Activated CD4-positive, alpha-beta T cell treated with anti-CD3 and anti-CD28 coated beads, Interleukin-2, Interleukin-4, amounts not matched to agents 100 ng/mL and 50 ng/mL, durations not matched to agents 16 hours and 8 hours (primary cell): Measurements from ENCODE around the gene GRIA4.

Experiments
- DNase-seq: peaks from one replicate; pipeline ENCODE4 v3.0.0-alpha.2; 2020; ENCODE audit warnings: low spot score

GRIA4 gene

DNA sequence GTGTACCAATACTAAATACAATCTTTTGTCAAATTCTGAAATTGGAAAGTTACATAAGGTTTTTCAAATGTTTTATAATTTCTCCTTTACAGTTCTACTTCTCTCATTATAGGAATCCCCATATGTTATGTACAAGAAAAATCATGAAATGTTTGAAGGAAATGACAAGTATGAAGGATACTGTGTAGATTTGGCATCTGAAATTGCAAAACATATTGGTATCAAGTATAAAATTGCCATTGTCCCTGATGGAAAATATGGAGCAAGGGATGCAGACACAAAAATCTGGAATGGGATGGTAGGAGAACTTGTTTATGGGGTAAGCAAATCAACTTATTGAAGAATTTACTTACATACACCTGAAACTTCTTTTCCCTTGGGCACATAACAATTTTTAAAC is 308.7 kb downstream of the GRIA4 start:
- no peak for DNase-seq

DNA sequence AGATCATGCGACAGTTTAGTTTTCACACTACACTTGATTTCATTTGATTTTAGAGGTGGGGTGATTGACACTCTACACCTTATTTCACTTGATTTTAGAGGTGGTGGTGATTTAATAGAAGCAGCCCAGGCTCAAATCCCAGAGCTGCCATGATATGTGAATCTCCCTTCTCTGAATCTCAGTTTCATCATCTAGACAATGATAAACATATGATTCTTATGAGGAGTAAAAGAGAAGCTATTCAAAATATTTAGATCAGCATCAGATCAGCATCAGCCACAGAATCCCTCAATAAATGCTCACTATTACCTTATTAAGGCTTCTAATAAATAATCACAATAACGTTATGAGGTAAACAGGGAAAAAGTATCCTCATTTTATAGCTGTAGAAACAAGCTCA is 313.4 kb downstream of the GRIA4 start:
- no peak for DNase-seq

DNA sequence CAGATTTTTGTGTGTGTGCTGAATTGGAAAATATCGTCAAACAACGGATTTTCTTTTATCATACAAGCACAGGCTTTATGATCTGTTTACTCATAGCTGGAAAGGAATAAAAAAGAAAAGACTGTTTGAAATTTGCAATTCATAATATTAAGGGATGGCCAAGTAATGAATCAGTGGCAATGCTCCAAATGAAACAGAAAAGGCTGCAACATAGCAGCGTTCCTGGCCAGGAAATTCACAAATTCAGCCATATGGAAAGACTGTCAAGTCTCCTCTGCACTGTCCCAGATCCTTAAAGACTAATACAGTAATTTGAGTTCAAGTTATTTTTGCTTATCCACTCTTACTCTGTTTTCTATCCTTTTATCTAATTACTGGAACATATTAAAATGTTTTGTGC is 313.9 kb downstream of the GRIA4 start:
- DNase-seq, result no peak

DNA sequence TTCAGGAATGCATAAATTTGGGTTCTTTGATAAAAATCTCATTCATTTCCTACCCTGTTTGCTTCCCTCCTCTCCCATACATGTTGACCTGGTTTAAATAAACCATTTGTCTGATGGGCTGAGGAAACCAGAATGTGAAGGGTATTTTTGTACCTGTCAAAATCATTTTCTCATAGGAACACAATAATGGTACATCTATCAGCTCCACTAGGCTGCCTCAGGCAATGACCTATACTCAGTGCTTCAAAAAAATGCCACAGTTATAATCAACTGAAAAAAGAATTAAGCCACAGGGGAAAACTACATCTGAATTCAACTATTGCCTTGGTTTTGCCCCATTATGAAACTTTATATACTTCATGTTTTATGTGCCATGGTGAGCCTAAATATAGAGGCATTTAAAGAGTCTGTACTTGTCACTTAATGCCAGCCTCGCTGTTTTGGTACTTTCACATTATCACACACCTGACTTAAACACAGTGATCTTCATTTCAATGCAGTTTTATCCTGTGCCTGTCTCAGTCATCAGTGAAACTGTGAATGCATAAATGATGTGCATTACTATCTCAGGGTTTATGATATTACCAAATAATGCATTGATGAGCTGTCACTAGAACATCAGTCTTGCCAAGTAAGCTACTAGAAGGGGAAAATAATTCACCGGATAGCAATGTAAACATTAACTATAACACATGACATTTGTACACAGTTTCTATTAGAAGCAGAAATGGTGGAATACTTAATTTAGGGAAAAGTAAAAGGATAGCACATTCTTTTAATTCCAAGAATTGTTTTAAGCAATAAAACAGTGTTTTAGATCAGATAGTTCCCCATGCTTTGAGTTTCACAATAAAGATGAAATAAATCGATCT is 319.4 kb downstream of the GRIA4 start:
- no peak for DNase-seq

DNA sequence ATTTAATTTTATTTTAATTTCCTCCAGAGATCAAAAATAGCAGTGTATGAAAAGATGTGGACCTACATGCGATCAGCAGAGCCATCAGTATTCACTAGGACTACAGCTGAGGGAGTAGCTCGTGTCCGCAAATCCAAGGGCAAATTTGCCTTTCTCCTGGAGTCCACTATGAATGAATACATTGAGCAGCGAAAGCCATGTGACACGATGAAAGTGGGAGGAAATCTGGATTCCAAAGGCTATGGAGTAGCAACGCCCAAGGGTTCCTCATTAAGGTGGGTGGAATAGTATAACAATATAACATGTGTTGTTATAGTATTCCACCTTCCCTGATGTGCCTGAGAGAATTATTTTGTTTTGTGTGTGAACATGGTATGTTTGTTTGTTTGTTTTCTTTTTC is 323.8 kb downstream of the GRIA4 start:
- DNase-seq, result no peak

DNA sequence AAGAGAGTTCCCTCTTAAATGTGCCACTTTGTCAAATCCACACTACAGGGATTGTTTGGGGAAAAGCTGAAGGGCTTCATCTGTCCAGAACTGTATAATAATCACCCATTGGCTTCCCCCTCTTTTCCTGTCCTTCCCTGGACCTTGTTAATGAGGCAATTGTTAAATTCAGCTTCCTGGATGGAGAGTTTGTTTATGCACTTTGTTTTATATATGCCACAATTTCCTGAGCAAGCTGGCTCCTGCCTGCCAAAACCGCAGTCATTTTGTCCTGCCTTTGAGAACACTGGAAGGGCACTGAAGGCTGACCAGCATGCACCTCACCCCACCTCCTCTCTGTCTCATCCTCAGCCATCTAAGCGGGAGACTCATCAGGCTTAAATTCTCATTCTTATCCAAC is 325.9 kb downstream of the GRIA4 start:
- DNase-seq, result no peak

DNA sequence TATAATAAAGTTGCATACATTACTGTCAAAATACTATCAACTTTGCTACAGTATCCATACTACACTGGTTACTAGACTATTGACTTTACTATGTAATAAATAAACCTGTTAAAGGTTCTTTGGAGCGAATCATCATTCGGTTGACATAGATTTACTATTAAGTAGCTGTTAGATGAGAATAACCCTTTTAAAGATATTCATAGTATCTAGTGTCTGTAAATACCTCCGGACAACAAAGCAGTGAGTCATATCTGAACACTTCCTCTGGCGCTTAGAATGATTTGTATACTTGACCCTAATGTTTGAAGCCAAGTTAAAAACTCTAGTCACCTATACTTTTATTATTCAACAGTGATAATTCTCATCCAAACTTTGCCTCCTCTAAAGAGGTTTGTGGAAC is 327.5 kb downstream of the GRIA4 start:
- no peak for DNase-seq

DNA sequence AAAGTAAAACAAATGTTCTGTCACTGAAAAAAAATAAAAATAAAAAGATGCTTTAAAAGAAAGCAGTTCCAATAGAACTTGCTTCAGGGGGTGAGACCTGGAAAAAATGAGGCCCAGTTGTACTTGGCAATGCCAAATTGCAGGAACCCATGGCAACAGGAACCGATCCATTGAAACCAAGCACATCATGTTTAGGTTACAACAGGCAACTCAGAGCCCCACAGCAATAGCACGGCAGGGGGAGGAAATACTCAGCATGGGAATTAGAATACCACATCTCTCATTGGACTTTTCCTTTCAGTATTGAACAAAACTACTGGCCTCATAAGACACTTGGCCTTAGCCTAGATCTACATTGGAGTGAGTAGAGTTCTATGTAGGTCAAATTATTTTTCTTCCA is 327.9 kb downstream of the GRIA4 start:
- DNase-seq, result no peak

DNA sequence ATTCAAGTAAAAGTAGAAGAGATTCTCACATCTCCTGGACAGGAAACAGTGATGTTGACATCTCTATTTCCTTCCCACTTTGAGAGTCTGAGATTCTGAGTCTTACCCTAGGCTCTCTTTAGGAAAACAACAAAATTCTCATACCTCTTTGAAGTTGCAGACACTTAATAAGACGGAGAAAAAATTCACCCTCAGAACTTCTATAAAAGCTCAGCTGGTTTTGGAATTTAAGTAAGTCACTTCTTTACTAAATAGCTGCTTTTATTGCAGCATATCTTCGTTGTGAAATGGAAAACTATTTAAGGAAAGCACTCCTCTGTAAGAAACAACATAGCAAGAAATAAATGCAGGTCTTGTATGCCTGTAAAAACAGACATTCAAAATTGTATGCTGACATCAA is 333.0 kb downstream of the GRIA4 start:
- no peak for DNase-seq

DNA sequence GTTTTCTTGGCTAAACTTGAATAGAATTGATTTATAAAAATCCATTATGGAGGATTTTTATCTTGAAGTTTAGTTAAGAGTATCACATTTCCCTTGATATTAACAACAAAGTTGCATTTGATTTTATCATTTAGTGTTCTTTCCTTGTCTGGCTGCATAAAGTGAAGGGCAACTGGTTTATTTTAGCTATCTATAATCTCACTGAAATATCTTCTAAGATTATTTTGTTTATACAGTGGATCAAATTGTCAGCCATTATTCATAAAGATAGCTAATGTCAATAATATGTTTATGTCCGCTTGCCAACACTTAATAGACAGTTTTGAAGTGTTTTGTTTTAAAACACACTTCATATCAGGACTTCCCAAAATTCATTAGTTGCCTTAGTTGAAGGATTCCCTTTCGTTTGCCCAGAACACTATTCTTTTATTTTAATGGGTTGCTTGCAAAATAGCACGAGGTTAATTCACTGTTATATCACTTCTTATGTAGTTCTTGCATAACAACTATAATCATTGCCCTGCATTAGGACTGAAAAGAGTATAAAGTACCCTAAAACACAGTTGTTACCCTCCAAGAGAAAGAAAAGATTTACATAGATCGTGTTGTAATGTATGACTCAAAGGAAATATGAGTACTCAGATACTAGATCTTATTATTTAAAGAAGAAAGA is 339.2 kb downstream of the GRIA4 start:
- DNase-seq, result no peak

DNA sequence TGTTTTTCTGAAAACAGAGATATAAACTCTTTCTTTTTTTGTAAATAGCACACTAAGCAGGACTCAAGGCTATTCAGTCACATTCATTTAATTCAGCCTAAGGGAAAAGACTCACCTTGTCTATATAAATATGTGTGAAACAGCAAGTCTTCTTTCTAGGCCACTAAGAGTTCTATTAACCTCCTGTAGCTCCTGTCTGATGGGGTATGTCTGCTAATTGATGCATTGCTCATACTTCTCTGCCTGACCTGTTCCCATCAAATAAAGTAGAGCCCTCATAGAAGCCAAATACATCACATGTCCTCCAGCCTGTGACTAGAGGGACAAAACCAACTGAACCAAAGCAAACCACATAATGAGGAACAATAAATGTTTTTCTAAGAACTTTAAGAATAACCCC is 344.0 kb downstream of the GRIA4 start:
- no peak for DNase-seq

DNA sequence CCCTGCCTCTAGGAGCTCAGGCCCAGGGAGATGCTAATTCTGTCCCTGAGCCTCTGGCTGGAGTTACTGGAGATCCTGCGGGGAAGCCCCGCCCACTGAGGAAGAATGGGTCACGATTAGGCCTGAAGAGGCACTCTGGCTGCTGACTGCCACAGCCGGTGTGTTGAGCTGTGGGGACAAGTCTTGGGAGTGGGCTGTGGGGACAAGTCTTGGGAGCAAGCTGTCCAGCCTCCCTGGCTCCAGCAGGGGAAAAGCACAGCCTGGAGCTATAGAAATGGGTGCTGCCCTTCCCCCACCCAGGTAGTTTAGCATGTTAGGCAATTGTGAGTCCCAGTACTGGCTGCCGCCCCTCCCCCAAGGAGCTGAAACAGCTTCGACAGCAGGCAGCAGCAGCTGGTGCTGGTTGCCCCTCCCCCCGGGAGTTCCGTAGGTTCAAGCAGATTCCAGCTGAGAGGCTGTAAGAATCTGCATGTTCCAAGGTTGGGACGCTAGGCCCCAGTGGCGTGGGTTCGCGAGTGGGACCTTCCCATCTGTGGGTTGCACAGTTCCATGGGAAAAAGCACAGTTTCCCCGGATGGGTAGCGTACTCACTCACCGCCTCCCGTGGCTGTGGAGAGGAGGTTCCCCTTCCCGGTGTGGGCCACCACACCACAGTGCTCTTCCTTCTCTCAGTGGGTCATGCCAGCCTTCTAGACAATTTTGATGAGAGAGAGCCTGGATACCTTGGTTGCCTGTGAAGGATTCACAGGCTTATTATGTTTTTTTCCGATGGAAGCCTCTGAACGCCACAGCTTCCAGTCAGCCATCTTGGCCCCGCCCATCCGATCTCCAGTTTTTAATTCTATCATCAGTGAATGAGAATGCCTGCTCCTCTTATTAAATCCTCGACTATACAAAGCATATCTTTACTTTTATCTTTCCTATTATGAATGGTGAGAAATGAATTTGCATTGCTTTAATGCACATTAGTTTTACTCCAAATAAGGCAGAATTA is 350.7 kb downstream of the GRIA4 start:
- no peak for DNase-seq

DNA sequence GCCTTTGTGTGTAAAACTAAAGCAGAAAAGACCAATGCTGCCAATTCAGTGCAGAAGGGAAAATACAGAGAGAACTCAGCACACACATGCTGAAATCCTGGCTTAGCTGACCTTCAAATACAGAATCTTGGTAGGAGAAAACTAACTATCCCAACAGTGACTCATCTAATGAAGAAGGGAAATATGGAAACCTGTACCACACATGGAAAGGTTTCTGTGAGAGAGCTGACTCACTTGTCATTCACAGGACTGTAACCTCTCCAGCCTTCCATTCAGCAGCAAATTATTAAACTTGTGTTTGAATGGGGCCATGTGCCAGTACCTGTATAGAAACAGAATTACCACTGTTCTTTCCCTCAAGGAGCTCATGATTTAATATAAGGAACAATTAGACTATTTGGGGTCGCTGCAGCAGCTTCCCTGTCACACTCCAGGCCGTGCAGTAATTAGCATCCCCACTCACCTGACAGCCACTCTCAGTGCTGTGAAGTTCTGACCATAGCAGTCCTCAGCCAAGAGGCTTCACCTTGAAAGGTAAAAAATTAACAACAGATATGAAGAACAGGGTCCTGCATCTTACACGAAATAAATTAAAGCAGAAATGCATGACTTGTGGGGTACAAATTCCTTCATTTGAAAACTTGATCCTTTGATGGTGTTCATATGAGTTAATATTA is 358.3 kb downstream of the GRIA4 start:
- DNase-seq, result no peak

DNA sequence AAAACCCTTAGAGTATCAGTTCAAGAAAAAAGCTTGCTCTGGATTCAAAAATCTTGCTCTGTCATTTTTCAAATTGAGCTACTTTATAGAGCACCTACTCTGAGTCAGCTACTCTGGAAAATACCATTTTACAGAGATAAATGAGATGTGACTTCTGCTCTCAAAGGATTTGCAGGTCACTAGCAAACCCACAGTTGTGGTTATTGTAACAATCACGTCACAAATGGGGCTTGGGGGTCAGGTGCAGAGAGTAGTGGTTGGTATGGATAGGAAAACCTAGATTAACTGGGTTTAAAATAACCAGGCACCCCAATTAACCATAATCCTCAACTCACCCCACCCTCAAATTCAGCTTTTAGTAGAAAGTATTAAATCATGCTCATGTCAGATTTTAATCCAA is 359.9 kb downstream of the GRIA4 start:
- no peak for DNase-seq

DNA sequence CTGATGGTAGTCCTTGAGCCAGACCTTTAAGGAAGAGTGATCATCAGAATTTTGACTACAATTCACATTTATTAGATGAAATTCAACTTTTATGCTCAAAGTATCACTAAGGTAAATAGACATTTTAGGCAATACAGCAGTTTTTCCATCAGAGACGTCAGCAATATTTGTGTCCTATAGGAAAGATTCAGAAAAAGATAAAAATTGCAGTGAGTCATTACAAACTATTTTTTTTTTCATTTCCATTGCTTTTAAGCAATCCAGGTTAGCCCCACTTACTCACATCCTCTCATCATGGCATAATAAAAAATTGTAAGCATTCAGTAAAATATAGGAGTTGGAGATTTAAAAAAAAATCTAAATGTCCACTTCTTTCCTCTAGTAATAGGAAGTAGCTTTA is 365.3 kb downstream of the GRIA4 start:
- DNase-seq, result no peak

DNA sequence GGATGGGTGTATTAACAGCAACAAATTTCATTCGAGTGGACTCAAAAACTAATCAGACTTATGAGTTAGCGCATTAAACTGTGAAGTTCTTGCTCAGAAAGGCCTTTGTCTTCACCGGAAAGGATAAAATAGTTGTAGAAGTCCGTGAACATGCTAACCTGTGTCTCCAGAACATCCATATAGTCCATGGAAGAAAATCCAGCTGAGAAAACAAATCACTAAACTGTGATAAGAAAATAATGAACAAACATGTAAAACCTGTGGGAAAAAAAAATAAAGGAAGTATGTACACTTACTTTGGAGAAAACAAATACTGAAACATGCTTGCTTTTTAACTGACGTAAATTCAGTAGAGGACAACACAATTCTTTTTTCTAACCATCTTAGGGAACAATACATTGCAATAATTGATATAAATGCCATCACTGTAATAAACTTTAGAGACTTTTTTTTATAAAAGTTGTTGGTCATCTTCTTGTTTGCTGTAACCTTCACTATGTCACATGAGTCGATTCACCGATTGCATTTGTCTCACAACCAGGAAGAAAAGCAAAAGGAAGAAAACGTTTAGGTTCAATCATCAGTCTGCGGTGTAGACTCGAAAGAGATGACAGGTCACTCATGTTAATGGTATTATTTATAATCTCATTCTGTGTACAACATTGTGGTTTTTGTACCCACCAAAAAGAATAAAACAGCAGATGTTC is 370.3 kb downstream of the GRIA4 start:
- no peak for DNase-seq

DNA sequence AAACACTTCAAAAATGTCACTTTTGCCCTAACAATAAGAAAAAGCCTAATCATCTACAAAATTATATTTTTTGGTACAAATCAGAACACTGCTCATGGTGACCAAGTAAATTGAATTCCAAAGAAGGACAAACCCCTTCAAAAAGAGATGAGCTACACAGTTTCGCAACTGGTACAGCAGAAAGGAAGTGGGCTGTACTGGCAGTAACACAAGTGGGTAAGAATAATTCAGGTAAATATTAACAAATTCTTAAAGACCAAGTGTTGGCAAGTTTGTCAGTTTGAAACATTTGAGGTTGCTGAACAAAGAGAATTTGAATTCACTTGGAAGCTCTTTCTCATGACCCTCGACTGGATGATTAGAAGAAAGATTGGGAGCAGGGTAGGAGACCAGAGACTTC is 376.7 kb downstream of the GRIA4 start:
- DNase-seq, result no peak

DNA sequence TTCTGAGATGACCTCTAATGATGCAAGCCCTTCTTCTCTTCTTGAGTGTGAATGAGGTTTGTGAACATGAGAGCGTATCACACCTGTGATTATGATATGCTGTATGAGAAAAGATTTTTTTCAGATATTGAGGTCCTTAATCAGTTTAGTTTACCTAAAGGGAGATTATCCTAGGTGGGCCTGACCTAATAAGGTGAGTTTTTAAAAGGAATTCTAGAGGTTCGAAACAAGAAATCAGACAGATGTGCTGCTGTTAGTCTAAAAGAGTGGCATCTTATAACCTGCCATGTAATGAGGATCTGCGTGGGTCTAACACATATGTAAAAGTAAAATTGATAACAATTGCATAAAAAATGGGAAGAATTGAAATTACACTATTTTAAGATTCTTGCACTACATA is 378.3 kb downstream of the GRIA4 start:
- DNase-seq, result no peak

DNA sequence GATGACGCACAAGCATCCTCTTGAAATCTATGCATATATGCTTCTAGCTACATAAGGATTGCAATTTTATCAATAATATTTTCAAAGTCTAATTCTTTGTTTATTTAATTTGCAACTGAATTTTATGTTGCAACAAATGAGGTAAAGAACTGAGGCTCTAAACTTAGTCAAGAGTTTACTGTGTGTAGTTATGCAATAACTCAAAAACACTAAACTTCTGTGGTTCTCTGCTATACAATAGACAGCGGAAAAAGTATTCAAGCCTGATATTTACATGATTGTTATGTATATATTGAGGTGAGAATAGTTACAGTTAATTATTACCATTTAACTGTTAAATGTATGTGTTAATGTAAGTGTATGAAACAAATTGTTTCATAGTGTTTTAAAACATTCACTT is 379.3 kb downstream of the GRIA4 start:
- DNase-seq, result no peak

DNA sequence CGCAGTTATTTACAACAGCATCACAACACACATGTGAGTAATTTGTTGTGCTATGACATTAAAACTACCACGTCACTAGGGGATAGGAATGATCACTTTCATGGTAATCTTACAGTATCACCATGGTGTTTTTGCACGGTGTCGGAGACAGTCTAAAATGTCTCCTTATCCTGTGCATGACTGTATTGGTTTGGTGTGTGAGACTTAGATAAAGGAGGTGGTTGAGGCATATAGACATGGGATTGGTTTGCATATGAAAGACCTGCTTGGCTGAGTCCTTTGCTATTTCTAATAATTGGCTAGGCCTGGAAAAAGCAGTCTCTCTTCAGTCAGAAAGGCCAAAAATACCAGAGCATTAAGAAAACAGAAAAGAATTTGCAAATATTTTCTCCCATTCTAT is 382.0 kb downstream of the GRIA4 start:
- no peak for DNase-seq

DNA sequence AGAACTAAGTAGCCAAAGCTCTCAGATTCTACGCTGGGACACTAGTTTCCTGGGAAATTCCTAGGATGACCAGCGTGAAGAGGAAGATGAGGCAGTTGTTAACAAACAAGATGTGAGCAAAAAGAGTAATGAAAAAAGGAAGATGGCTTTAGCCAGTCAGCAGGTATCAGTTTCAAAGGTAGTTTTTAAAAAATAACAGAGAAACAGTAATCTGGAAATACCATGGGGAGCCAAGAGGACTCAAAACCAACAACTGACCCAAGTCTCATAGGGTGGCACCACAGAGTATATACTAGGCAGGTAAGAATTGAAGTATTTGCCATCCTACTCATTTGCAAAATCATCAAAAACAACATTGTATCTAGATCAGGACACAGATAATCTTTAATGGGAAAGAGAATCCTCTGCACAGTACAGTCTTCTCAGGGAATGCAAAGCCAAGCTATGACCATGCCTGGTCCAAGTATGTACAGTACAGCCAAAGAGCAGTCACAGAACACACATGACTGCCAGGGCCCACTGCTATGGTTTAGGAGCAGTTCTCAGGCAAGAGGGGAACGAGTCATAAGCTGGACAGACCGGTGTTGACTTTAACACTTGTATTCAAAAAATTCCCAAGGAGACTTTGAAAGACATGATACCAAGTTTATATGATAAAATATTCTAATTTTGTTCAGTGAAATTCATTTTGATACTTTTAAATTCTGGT is 391.6 kb downstream of the GRIA4 start:
- DNase-seq, result no peak
